K562 (cell line): Measurements from ENCODE around the gene KLHL22. TPM values are rescaled to one million over a fixed set of nuclear protein-coding genes. Genes with fewer than 3 reads are reported as not detected.

Source experiments
- ATAC-seq: fragments of 200-7000 bp; cut with Tn5 transposase; 3 replicates; pipeline ENCODE4 v1.9.1; 2020; ENCODE audit warnings: moderate library complexity
- BruUV-seq: library from RNA; stranded (reverse); fragments of 400-500 nt; replicated peaks from 2 replicates; lab custom pipeline; 2021; lab: Mats Ljungman, UMichigan
- CTCF ChIA-PET: fragments of 300-600 bp; formaldehyde crosslinking; extraction: SDS; loops from one replicate; lab custom pipeline; 2021; ENCODE audit warnings: low intra/inter-chr PET ratio; lab: Yijun Ruan, JAX
- POLR2A ChIA-PET: fragments of 300-600, 350-650 bp; sonication (Branson Sonifier 250); formaldehyde crosslinking; extraction: SDS; loops from one replicate; lab custom pipeline; 2021; ENCODE audit warnings: antibody characterized with exemption, inconsistent platforms; lab: Yijun Ruan, JAX
- DNase-seq, 4 experiments: peaks; one replicate each; pipeline versions ENCODE4 v3.0.0 to v3.0.0-alpha.2; 2011 to 2018; ENCODE audit warnings: low spot score in 3 of 4, mixed read lengths in 3 of 4; ENCODE audit errors: extremely low read depth in 1 of 4
- FAIRE-seq: peaks from 2 replicates; lab custom pipeline; 2011; peaks lifted over from hg19 to GRCh38; lab: Jason Lieb, UNC
- H2AFZ ChIP-seq: 2 replicates; pipeline ENCODE4 v1.6.0; 2011; ENCODE audit warnings: low read depth, low read length, control low read depth, inconsistent platforms
- H3K27ac ChIP-seq: fragments of 200-600 bp; 3 replicates; pipeline ENCODE4 v1.8.0; 2011; ENCODE audit warnings: low read depth, mild to moderate bottlenecking, control low read depth, inconsistent platforms, low read length, moderate library complexity, mixed read lengths; ENCODE audit errors: extremely low read depth
- H3K27me3 ChIP-seq, 2 experiments: fragments of 300-600 bp in 1 of 2; 2 replicates in 1 of 2; 3 replicates in 1 of 2; pipeline versions ENCODE4 v1.6.0 to v1.8.0; 2011; ENCODE audit warnings: inconsistent platforms in 2 of 2, low read length in 2 of 2, mild to moderate bottlenecking in 1 of 2, mixed read lengths in 1 of 2, moderate library complexity in 1 of 2; ENCODE audit not compliant: control insufficient read depth in 2 of 2, insufficient read depth in 2 of 2
- H3K36me3 ChIP-seq: fragments of 300-600 bp; 3 replicates; pipeline ENCODE4 v1.8.0; 2011; ENCODE audit warnings: mild to moderate bottlenecking, low read length, inconsistent platforms; ENCODE audit not compliant: control insufficient read depth, insufficient read depth
- H3K4me1 ChIP-seq, 2 experiments: fragments of 200-600 bp in 1 of 2; replicated peaks in 1 of 2; 2 replicates in 1 of 2; 3 replicates in 1 of 2; pipeline versions ENCODE4 v1.5.1 to v1.8.0; 2011; ENCODE audit warnings: inconsistent platforms in 2 of 2, low read length in 2 of 2, mild to moderate bottlenecking in 1 of 2, mixed read lengths in 1 of 2, moderate library complexity in 1 of 2; ENCODE audit not compliant: control insufficient read depth in 2 of 2, insufficient read depth in 2 of 2
- H3K4me2 ChIP-seq: 2 replicates; pipeline ENCODE4 v1.6.1; 2011; ENCODE audit warnings: low read length, control low read depth, inconsistent platforms, mixed read lengths; ENCODE audit not compliant: insufficient read depth
- H3K4me3 ChIP-seq: fragments of 200-600 bp; sonication (generic), shearing (Covaris generic); 2 replicates; pipeline ENCODE4 v1.5.1; 2016; ENCODE audit warnings: control low read depth, inconsistent platforms
- H3K79me2 ChIP-seq: fragments of 200-600 bp; 3 replicates; pipeline ENCODE4 v1.8.0; 2011; ENCODE audit warnings: low read length, inconsistent platforms; ENCODE audit not compliant: control insufficient read depth, insufficient read depth
- H3K9ac ChIP-seq, 2 experiments: 2 replicates each; pipeline versions ENCODE4 v1.6.0 to v1.6.1; 2011; ENCODE audit warnings: low read depth in 2 of 2, low read length in 2 of 2, control low read depth in 1 of 2, inconsistent platforms in 1 of 2, mild to moderate bottlenecking in 1 of 2, mixed read lengths in 1 of 2; ENCODE audit not compliant: insufficient read depth in 1 of 2
- H3K9me1 ChIP-seq: one replicate; pipeline ENCODE4 v1.6.0; 2011; ENCODE audit warnings: inconsistent platforms, mild to moderate bottlenecking, low read length, moderate library complexity; ENCODE audit not compliant: control insufficient read depth, insufficient read depth
- H3K9me3 ChIP-seq: replicated peaks from 2 replicates; pipeline ENCODE4 v1.5.1; 2011; ENCODE audit warnings: low read depth, low read length, inconsistent platforms; ENCODE audit not compliant: control insufficient read depth, insufficient read depth
- H4K20me1 ChIP-seq: replicated peaks from 2 replicates; pipeline ENCODE4 v1.6.1; 2011; ENCODE audit warnings: low read length, inconsistent platforms, mixed read lengths; ENCODE audit not compliant: control insufficient read depth, insufficient read depth
- BCOR ChIP-seq: fragments of 450-650 bp; IDR thresholded peaks from 2 replicates; pipeline ENCODE4 v1.6.1; 2016
- CGGBP1 ChIP-seq: fragments of 250-450 bp; sonication (Bioruptor Pico); IDR thresholded peaks from 2 replicates; pipeline ENCODE4 v1.9.0; 2021; ENCODE audit warnings: mild to moderate bottlenecking
- CTCF ChIP-seq, 3 experiments: IDR thresholded peaks in 2 of 3; conservative IDR thresholded peaks in 1 of 3; 2 replicates each; pipeline ENCODE4 v1.5.1; 2011 to 2012; ENCODE audit warnings: low read length in 3 of 3, mild to moderate bottlenecking in 3 of 3, control low read depth in 2 of 3, improper control_type of control experiment in 1 of 3, inconsistent platforms in 1 of 3, low read depth in 1 of 3, mixed read lengths in 1 of 3, moderate library complexity in 1 of 3; ENCODE audit not compliant: insufficient read depth in 2 of 3
- FOXK2 ChIP-seq, 2 experiments: fragments of 450-650 bp; IDR thresholded peaks in 1 of 2; conservative IDR thresholded peaks in 1 of 2; 2 replicates each; pipeline ENCODE4 v1.6.1; 2016; ENCODE audit warnings: low read depth in 2 of 2, mild to moderate bottlenecking in 1 of 2
- HBP1 ChIP-seq: fragments of 450-650 bp; formaldehyde crosslinking; IDR thresholded peaks from 2 replicates; pipeline ENCODE4 v1.4.0; 2022; ENCODE audit warnings: missing genetic modification characterization
- HDAC8 ChIP-seq: fragments of 450-650 bp; IDR thresholded peaks from 2 replicates; pipeline ENCODE4 v1.6.1; 2016; ENCODE audit warnings: mild to moderate bottlenecking, missing genetic modification characterization, moderate library complexity, missing compliant biosample characterization
- HMGXB4 ChIP-seq: sonication (generic); formaldehyde crosslinking; IDR thresholded peaks from 2 replicates; pipeline ENCODE4 v1.8.1; 2023; ENCODE audit warnings: mild to moderate bottlenecking, missing genetic modification reagents
- NR2C2 ChIP-seq, 2 experiments: fragments of 200-800 bp in 1 of 2; sonication (Bioruptor generic) in 1 of 2; sonication (generic) in 1 of 2; formaldehyde crosslinking in 1 of 2; IDR thresholded peaks; 2 replicates each; pipeline versions ENCODE4 v1.6.1 to v1.8.0; 2016 to 2022; ENCODE audit warnings: mild to moderate bottlenecking in 1 of 2, missing compliant biosample characterization in 1 of 2, missing genetic modification characterization in 1 of 2, missing genetic modification reagents in 1 of 2
- PCBP2 ChIP-seq: fragments of 200-400 bp; formaldehyde crosslinking; IDR thresholded peaks from 2 replicates; pipeline ENCODE4 v1.6.1; 2018; ENCODE audit warnings: low read length, low read depth, mild to moderate bottlenecking, moderate library complexity; ENCODE audit not compliant: poor library complexity, severe bottlenecking
- SMAD3 ChIP-seq: fragments of 450-650 bp; formaldehyde crosslinking; conservative IDR thresholded peaks from 2 replicates; pipeline ENCODE4 v1.4.0; 2020; ENCODE audit warnings: mild to moderate bottlenecking
- ZNF512 ChIP-seq: IDR thresholded peaks from 2 replicates; pipeline ENCODE4 v1.6.1; 2016; ENCODE audit warnings: missing genetic modification characterization, missing compliant biosample characterization
- WGBS: fragments of 100-300 bp; shearing (Covaris generic); methylation state at CpG from one replicate; pipeline ENCODE4 v1.1.6; 2016; ENCODE audit warnings: low coverage, mixed read lengths; ENCODE audit not compliant: insufficient coverage; ENCODE audit errors: missing lambda C conversion rate; 5-methylcytosine and 5-hydroxymethylcytosine counted together
- in situ Hi-C: fragments of 300-500 bp; cut with MboI; formaldehyde crosslinking; loops from 4 replicates; pipeline ENCODE4 v1.15.0; 2018; ENCODE audit warnings: inconsistent platforms, mixed read lengths
- intact Hi-C: fragments of 100-400 bp; cut with micrococcal nuclease; formaldehyde crosslinking; loops from 2 replicates; pipeline ENCODE4 v1.14.2; 2022
- polyA plus RNA-seq, 8 experiments: library from polyadenylated mRNA; depleted of rRNA in 4 of 8; stranded (reverse) in 5 of 8; unstranded in 3 of 8; fragments of >200 nt; fragmentation: Nextera tagmentation in 2 of 8; fragmentation: Illumina TruSeq in 1 of 8; extraction: Ambion mirVana in 2 of 8; extraction: Trizol in 1 of 8; gene quantifications; 2 replicates each; pipeline versions ENCODE4 v1.2.1 to v1.2.3, GENCODE V29; 2011 to 2014; ENCODE audit warnings: inconsistent platforms in 1 of 8, missing spikeins in 1 of 8
- total RNA-seq, 7 experiments: library from RNA; depleted of rRNA in 6 of 7; stranded (reverse); fragments of >200 nt in 6 of 7; fragmentation: Illumina TruSeq in 2 of 7; extraction: Trizol in 2 of 7; gene quantifications; 2 replicates each; pipeline versions ENCODE4 v1.2.1 to v1.2.3, GENCODE V29; 2011 to 2021; ENCODE audit warnings: low replicate concordance in 1 of 7

KLHL22 gene
- total and polyA plus RNA-seq, 9 of the 15 experiments (the other 6 are each of a cell fraction or from before 2014, with no cell fraction given) = 1.3 to 25.6 (median 15.2) TPM

- no peak for FAIRE-seq
- Histone ChIP-seq H3K4me3 (no peak overlapping the region), H3K9me1 (no peaks in the 10 kb centered on the region), H3K27ac (no peak overlapping the region), H3K36me3 (no peaks in the 10 kb centered on the region), H3K27me3 (no peaks in the 10 kb centered on the region), H3K4me1 (peaks cover 9% of the 10 kb centered on the region in 2 experiments), H3K79me2 (no peaks in the 10 kb centered on the region), H3K4me2 (no peak overlapping the region), H2AFZ (peak overlapping the region; percentile 7), H3K9me3 (no peaks in the 10 kb centered on the region), H4K20me1 (no peaks in the 10 kb centered on the region), H3K9ac (no peak overlapping the region)
- in situ Hi-C loops (loop anchor here (25.0 kb wide), 2 partner anchors 274 to 1876 kb away; partner anchors contain the start of gene TMEM191B), intact Hi-C loops (loop anchor here (10.0 kb wide), 2 partner anchors 259 to 261 kb away; partner anchors contain the start of gene CCDC188)
- ChIA-PET CTCF (interaction anchor here (1.0 kb wide), 1 partner anchor 20 kb away, joined by 3 read pairs; no protein-coding TSS in a partner anchor), POLR2A (interaction anchor here (0.6 to 2.1 kb wide), 12 partner anchors 8 to 157 kb away, joined by 3 to 12 read pairs (median 6); no protein-coding TSS in a partner anchor)
- no peak for ATAC-seq
- DNase-seq = no peak
- BruUV-seq = no TSS peak
- WGBS = 48% methylated on average over 9 of the region's 9 CpGs
- TF ChIP-seq NR2C2 (CRISPR knock-in tag; IDR thresholded peaks at IDR 0.05) = no peak
- TF ChIP-seq NR2C2 (tag; IDR thresholded peaks at IDR 0.05) = no peak
- TF ChIP-seq HMGXB4 (CRISPR knock-in tag) = 0 out of 2 replicates have a peak, but pooled peaks have one; percentile 50
- no peak for TF ChIP-seq FOXK2 (conservative IDR thresholded peaks at IDR 0.05 in 1 of 2, IDR thresholded peaks at IDR 0.05 in 1 of 2; ENCODE audit: low read depth in 2 of 2)
- TF ChIP-seq SMAD3 (CRISPR knock-in tag) = no peak
- 0 out of 2 replicates have a peak, but pooled peaks have one; percentile 27 for TF ChIP-seq CGGBP1 (CRISPR knock-in tag)
- no peak for TF ChIP-seq HBP1 (CRISPR knock-in tag)
- 0 out of 2 replicates have a peak, but pooled peaks have one; percentile 4 for TF ChIP-seq BCOR
- TF ChIP-seq CTCF (IDR thresholded peaks at IDR 0.05 in 2 of 3, conservative IDR thresholded peaks at IDR 0.05 in 1 of 3; ENCODE audit: insufficient read depth in 2 of 3, low read depth in 1 of 3, low read length in 3 of 3) = peak in 1 of 3 experiments; percentile 5; a peak in 1 of 6 replicates
- TF ChIP-seq HDAC8 (tag) = no peak
- peak; percentile 99 for TF ChIP-seq ZNF512 (tag)
- peak; percentile 100 for TF ChIP-seq PCBP2
Measured at GRCh38 chr22:20413217-20414058, 82.2 kb downstream of the KLHL22 start.
